Measurements from ENCODE around the gene ENC1. TPM values are rescaled to one million over a fixed set of nuclear protein-coding genes. Genes with fewer than 3 reads are reported as not detected.
A peak's percentile ranks its signal among the peaks of the same experiment; 100 is the strongest.

Gene ENC1
- total and polyA plus RNA-seq, 10 of the 15 experiments (the other 5 are each of a cell fraction or from before 2014, with no cell fraction given), result 8.2 to 55.5 (median 32.1) TPM

DNA sequence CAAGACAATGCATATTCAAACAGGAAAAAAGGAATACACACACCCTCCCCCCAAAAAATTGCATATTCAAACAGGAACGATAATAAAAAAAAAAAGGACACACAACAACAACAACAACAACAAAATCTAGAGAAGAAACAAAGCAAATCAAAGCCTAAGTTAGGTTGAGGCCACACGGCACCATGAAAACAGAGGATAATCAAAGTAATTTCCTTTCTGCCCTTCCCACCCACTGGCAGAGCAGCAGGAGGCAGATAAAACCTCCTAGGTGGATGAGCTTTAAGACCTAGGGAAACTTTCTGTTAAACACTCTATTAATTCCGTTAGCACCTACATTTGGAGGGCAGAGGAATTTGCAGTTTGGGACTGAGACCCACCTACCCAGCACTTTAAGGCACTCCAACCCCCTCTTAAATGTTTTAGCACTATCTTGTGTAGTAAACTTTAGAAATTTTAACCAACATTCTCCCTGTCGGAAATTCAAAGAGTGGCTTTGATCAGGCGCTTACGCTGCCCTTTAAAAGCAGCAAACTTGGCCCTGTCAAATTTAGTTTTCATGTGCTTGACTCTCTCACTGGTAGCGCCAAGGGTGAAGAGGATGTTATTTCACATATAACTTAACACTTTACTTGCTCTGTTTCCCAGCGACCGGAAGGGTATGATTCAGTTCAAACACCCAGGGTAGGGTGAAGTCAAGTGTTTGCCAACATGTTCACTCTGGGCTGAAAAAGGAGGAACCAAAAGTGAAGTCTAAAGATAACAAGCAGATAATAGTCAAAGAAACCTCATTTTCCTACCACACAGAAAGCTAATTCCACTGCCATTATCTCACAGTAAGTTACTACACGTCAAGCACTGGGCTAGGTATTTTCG lies 9.2 kb downstream of the ENC1 start (continued):
- TF ChIP-seq, protein P1, sequence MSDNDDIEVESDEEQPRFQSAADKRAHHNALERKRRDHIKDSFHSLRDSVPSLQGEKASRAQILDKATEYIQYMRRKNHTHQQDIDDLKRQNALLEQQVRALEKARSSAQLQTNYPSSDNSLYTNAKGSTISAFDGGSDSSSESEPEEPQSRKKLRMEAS (IDR thresholded peaks at IDR 0.05; ENCODE audit: low read depth, low read length), result no peak
- TF ChIP-seq BCL11A (IDR thresholded peaks at IDR 0.05; ENCODE audit: low read depth, low read length) (peak; percentile 85), FOXM1 (IDR thresholded peaks at IDR 0.05; ENCODE audit: low read depth, low read length) (peak; percentile 83; the same call in 1 of the 2 replicates), CHD2 (IDR thresholded peaks at IDR 0.05; ENCODE audit: borderline replicate concordance, low read depth, low read length) (peak; percentile 75), STAT3 (IDR thresholded peaks at IDR 0.05; ENCODE audit: low read depth, low read length) (0 out of 2 replicates have a peak, but pooled peaks have one; percentile 57), MEF2A (IDR thresholded peaks at IDR 0.05; ENCODE audit: insufficient read depth, low read depth, low read length) (peak; percentile 80), MYB (IDR thresholded peaks at IDR 0.05; ENCODE audit: borderline replicate concordance, low read depth, low read length) (no peak), BACH1 (IDR thresholded peaks at IDR 0.05; ENCODE audit: borderline replicate concordance) (peak; percentile 71; the same call in 1 of the 2 replicates), HCFC1 (IDR thresholded peaks at IDR 0.05; ENCODE audit: low read length) (no peak), RFX5 (IDR thresholded peaks at IDR 0.05; ENCODE audit: low read depth, low read length) (no peak), ASH2L (IDR thresholded peaks at IDR 0.05; ENCODE audit: borderline replicate concordance, low read depth) (no peak), TCF7 (IDR thresholded peaks at IDR 0.05; ENCODE audit: borderline replicate concordance) (peak; percentile 59), JUNB (IDR thresholded peaks at IDR 0.05) (peak; percentile 47), GATAD2B (conservative IDR thresholded peaks at IDR 0.05; ENCODE audit: low read depth) (peak; percentile 77; the same call in 1 of the 2 replicates), SUPT20H (IDR thresholded peaks at IDR 0.05; ENCODE audit: borderline replicate concordance, control insufficient read depth, low read depth, low read length) (no peak)
- TF ChIP-seq, protein P2, sequence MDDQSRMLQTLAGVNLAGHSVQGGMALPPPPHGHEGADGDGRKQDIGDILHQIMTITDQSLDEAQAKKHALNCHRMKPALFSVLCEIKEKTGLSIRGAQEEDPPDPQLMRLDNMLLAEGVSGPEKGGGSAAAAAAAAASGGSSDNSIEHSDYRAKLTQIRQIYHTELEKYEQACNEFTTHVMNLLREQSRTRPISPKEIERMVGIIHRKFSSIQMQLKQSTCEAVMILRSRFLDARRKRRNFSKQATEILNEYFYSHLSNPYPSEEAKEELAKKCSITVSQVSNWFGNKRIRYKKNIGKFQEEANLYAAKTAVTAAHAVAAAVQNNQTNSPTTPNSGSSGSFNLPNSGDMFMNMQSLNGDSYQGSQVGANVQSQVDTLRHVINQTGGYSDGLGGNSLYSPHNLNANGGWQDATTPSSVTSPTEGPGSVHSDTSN (IDR thresholded peaks at IDR 0.05; ENCODE audit: insufficient replicate concordance, low read depth, low read length), result no peak
- TF ChIP-seq, protein P3, sequence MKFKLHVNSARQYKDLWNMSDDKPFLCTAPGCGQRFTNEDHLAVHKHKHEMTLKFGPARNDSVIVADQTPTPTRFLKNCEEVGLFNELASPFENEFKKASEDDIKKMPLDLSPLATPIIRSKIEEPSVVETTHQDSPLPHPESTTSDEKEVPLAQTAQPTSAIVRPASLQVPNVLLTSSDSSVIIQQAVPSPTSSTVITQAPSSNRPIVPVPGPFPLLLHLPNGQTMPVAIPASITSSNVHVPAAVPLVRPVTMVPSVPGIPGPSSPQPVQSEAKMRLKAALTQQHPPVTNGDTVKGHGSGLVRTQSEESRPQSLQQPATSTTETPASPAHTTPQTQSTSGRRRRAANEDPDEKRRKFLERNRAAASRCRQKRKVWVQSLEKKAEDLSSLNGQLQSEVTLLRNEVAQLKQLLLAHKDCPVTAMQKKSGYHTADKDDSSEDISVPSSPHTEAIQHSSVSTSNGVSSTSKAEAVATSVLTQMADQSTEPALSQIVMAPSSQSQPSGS (IDR thresholded peaks at IDR 0.05; ENCODE audit: low read length), result peak; percentile 96
- TF ChIP-seq, protein P4, sequence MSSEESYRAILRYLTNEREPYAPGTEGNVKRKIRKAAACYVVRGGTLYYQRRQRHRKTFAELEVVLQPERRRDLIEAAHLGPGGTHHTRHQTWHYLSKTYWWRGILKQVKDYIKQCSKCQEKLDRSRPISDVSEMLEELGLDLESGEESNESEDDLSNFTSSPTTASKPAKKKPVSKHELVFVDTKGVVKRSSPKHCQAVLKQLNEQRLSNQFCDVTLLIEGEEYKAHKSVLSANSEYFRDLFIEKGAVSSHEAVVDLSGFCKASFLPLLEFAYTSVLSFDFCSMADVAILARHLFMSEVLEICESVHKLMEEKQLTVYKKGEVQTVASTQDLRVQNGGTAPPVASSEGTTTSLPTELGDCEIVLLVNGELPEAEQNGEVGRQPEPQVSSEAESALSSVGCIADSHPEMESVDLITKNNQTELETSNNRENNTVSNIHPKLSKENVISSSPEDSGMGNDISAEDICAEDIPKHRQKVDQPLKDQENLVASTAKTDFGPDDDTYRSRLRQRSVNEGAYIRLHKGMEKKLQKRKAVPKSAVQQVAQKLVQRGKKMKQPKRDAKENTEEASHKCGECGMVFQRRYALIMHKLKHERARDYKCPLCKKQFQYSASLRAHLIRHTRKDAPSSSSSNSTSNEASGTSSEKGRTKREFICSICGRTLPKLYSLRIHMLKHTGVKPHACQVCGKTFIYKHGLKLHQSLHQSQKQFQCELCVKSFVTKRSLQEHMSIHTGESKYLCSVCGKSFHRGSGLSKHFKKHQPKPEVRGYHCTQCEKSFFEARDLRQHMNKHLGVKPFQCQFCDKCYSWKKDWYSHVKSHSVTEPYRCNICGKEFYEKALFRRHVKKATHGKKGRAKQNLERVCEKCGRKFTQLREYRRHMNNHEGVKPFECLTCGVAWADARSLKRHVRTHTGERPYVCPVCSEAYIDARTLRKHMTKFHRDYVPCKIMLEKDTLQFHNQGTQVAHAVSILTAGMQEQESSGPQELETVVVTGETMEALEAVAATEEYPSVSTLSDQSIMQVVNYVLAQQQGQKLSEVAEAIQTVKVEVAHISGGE (CRISPR knock-in tag; IDR thresholded peaks at IDR 0.05), result no peak
- TF ChIP-seq, protein P5, sequence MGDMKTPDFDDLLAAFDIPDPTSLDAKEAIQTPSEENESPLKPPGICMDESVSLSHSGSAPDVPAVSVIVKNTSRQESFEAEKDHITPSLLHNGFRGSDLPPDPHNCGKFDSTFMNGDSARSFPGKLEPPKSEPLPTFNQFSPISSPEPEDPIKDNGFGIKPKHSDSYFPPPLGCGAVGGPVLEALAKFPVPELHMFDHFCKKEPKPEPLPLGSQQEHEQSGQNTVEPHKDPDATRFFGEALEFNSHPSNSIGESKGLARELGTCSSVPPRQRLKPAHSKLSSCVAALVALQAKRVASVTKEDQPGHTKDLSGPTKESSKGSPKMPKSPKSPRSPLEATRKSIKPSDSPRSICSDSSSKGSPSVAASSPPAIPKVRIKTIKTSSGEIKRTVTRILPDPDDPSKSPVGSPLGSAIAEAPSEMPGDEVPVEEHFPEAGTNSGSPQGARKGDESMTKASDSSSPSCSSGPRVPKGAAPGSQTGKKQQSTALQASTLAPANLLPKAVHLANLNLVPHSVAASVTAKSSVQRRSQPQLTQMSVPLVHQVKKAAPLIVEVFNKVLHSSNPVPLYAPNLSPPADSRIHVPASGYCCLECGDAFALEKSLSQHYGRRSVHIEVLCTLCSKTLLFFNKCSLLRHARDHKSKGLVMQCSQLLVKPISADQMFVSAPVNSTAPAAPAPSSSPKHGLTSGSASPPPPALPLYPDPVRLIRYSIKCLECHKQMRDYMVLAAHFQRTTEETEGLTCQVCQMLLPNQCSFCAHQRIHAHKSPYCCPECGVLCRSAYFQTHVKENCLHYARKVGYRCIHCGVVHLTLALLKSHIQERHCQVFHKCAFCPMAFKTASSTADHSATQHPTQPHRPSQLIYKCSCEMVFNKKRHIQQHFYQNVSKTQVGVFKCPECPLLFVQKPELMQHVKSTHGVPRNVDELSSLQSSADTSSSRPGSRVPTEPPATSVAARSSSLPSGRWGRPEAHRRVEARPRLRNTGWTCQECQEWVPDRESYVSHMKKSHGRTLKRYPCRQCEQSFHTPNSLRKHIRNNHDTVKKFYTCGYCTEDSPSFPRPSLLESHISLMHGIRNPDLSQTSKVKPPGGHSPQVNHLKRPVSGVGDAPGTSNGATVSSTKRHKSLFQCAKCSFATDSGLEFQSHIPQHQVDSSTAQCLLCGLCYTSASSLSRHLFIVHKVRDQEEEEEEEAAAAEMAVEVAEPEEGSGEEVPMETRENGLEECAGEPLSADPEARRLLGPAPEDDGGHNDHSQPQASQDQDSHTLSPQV (IDR thresholded peaks at IDR 0.05), result no peak

All from GM12878 (cell line).